ENCODE data around the gene HS3ST3A1.

- TF ChIP-seq POLR2A (IDR thresholded peaks at IDR 0.05): no peak
- no peak for TF ChIP-seq CTCF (IDR thresholded peaks at IDR 0.05)
- no peak for TF ChIP-seq EP300 (IDR thresholded peaks at IDR 0.05)
Observed at GRCh38 chr17:13457783-13458182, 143.9 kb downstream of the HS3ST3A1 start.

All from sigmoid colon (tissue), 4 donors.